ENCODE measurements around the gene TTC38.

DNA sequence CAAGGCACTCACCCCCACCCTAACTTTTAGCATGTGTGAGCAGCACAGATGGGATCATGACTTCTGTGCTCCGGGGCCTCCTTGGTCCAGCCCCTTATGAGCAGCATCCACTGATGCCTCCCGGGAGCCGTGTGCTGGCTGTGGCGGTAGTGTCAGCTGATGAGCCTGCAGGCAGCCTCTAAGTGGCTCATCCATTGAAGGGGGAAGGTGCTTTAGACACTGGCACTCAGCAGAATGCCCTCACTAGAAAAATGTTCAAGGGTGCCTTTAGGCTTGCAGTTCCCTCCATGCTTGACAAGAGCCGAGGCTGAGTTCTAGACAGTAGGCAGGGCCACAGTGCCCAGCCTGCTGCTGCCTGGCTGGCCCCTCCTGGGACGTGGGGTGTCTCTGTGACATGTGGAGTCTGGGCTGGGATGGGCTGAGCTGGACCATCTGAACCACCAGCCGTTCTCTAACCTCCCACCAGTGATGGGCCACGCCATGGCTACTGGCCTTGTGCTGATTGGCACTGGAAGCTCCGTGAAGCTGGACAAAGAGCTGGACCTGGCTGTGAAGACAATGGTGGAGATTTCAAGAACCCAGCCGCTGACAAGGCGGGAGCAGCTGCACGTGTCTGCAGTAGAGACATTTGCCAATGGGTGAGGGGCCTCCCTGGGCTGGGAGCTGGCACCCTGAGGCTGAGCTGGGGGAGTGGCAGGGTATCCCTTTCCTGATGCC is 5.8 kb downstream of the TTC38 start:
- TF ChIP-seq POLR2A (IDR thresholded peaks at IDR 0.05; ENCODE audit: low read depth, low read length) (no peak), CTCF (IDR thresholded peaks at IDR 0.05; ENCODE audit: extremely low read depth in 1 of 2, insufficient read depth in 1 of 2, low read depth in 1 of 2, low read length in 2 of 2) (no peak), MAX (IDR thresholded peaks at IDR 0.05; ENCODE audit: insufficient read depth, insufficient read length) (no peak), FOS (IDR thresholded peaks at IDR 0.05; ENCODE audit: borderline replicate concordance, insufficient read depth, low read length) (no peak), EZH2 (IDR thresholded peaks at IDR 0.05; ENCODE audit: borderline replicate concordance, low read depth, low read length, severe bottlenecking) (no peak), JUN (IDR thresholded peaks at IDR 0.05; ENCODE audit: borderline replicate concordance, insufficient read depth, insufficient read length, low read depth) (no peak), GATA2 (IDR thresholded peaks at IDR 0.05; ENCODE audit: insufficient read depth, insufficient read length, low read depth, low read length) (no peak), POLR2AphosphoS5 (IDR thresholded peaks at IDR 0.05; ENCODE audit: insufficient read depth, low read depth, low read length) (no peak)

Measured in endothelial cell of umbilical vein (primary cell).